Measurements from ENCODE around the gene FBXO40. TPM values are rescaled to one million over a fixed set of nuclear protein-coding genes. Genes with fewer than 3 reads are reported as not detected.

Gene FBXO40
- total and polyA plus RNA-seq, 2 experiments from 2014 or later = not detected

DNA sequence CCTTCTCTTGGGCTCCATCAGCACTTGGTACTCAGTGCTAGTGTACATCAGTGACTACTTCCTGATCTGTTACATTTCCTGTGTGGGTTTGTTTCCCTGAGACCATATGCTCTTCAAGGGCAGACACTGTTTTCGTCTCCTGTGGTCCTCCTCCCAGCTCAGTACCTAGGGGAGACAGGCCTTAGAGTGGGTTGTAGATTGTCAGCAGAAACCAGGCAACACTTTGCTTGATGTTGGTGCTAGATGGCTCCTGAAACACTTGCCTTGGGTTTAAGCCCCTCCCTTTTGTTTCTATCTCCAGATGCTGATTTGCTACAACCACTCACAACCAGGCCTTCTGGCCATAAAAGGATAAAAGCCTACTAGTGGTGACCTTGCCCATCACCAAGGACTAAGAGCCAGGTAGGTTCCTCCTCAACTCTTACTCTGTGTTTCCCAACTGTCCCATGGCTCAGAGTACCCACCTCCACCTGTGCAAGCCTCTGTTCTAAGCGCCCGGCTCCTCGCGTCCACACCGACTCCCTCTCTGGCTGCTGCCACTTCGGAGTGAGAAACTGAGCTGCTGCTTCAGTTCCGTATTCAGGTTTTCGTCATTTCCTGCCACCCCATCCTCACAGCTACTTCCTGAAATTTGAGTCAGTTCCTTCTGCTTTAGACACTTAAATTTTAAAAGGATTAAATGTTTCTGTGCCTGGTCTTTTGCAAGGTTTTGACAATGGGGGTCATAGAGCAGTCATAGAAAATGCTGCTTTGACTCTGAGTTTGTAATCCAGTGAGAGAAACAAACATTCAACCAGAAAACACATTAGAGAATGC is 67.4 kb downstream of the FBXO40 start, which contains the start of gene HCLS1:
Gene HCLS1, minus strand, starts transcription at position 548 of the 816 bp plus-strand sequence. CDS start 2,556 bp downstream, outside the sequence.
- H3K9me2 ChIP-seq (replicated peaks; ENCODE audit: insufficient read depth) = no peaks in the 10 kb centered on the region
- H3K27me3 ChIP-seq = no peaks in the 10 kb centered on the region
- no peaks in the 10 kb centered on the region for H3K4me1 ChIP-seq (ENCODE audit: insufficient read depth)
- H3K4me3 ChIP-seq = no peak within 1 kb of the TSS
- H3K9me3 ChIP-seq (ENCODE audit: low read depth) = no peaks in the 10 kb centered on the region
- H3K27ac ChIP-seq = peak within 1 kb of the TSS; percentile 40
- TF ChIP-seq, protein P1, sequence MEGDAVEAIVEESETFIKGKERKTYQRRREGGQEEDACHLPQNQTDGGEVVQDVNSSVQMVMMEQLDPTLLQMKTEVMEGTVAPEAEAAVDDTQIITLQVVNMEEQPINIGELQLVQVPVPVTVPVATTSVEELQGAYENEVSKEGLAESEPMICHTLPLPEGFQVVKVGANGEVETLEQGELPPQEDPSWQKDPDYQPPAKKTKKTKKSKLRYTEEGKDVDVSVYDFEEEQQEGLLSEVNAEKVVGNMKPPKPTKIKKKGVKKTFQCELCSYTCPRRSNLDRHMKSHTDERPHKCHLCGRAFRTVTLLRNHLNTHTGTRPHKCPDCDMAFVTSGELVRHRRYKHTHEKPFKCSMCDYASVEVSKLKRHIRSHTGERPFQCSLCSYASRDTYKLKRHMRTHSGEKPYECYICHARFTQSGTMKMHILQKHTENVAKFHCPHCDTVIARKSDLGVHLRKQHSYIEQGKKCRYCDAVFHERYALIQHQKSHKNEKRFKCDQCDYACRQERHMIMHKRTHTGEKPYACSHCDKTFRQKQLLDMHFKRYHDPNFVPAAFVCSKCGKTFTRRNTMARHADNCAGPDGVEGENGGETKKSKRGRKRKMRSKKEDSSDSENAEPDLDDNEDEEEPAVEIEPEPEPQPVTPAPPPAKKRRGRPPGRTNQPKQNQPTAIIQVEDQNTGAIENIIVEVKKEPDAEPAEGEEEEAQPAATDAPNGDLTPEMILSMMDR (IDR thresholded peaks at IDR 0.05; ENCODE audit: poor library complexity) = no peak
- TF ChIP-seq EZH2phosphoT487 (IDR thresholded peaks at IDR 0.05; ENCODE audit: low read depth, severe bottlenecking, unreplicated experiment) (no peak), EZH2 (IDR thresholded peaks at IDR 0.05; ENCODE audit: borderline replicate concordance) (no peak)
- H4K20me1 ChIP-seq (ENCODE audit: insufficient read depth, poor library complexity, severe bottlenecking) = no peaks in the 10 kb centered on the region
- WGBS (ENCODE audit: low lambda C conversion rate, missing lambda C conversion rate) = 91% methylated on average over 9 of the region's 9 CpGs
- H3K4me2 ChIP-seq = no peak within 1 kb of the TSS
- peaks cover 3% of the 10 kb centered on the region for H3K36me3 ChIP-seq (replicated peaks; ENCODE audit: insufficient read depth, low read depth)
- H2AFZ ChIP-seq = no peak within 1 kb of the TSS
- H3K79me2 ChIP-seq = no peaks in the 10 kb centered on the region
- DNase-seq (ENCODE audit: low spot score) = no peak

DNA sequence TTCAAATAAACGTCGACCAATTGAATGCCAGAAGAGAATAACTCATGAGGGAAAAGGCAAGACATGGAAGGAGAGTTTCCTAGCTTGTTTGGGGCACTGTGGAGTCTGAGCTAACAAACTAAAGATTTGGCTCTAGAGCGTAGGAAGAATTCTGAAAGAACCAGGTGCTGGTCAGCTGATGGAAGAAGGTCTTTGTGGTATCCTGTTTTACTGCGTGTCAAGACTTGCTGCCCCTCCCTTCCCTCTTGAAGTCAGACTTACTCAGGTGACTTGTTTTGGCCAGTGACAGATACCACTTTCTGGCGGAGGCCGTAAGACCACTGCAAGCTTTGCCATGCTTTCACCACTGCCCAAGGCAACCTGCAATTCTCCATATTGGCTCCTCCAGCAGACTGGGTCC is 68.2 kb downstream of the FBXO40 start:
- no peaks in the 10 kb centered on the region for H4K20me1 ChIP-seq (ENCODE audit: insufficient read depth, poor library complexity, severe bottlenecking)
- H3K9me3 ChIP-seq (ENCODE audit: low read depth) = no peaks in the 10 kb centered on the region
- no peak overlapping the region for H3K4me3 ChIP-seq
- H3K36me3 ChIP-seq (replicated peaks; ENCODE audit: insufficient read depth, low read depth) = peaks cover 4% of the 10 kb centered on the region
- no peak overlapping the region for H2AFZ ChIP-seq
- no peak overlapping the region for H3K27ac ChIP-seq
- H3K79me2 ChIP-seq = no peaks in the 10 kb centered on the region
- H3K4me2 ChIP-seq = no peak overlapping the region
- 96% methylated on average over 6 of the region's 6 CpGs for WGBS (ENCODE audit: low lambda C conversion rate, missing lambda C conversion rate)
- H3K9me2 ChIP-seq (replicated peaks; ENCODE audit: insufficient read depth) = no peaks in the 10 kb centered on the region
- H3K4me1 ChIP-seq (ENCODE audit: insufficient read depth) = no peaks in the 10 kb centered on the region
- TF ChIP-seq, protein P1 (IDR thresholded peaks at IDR 0.05; ENCODE audit: poor library complexity) = no peak
- no peak for DNase-seq (ENCODE audit: low spot score)
- H3K27me3 ChIP-seq = no peaks in the 10 kb centered on the region

DNA sequence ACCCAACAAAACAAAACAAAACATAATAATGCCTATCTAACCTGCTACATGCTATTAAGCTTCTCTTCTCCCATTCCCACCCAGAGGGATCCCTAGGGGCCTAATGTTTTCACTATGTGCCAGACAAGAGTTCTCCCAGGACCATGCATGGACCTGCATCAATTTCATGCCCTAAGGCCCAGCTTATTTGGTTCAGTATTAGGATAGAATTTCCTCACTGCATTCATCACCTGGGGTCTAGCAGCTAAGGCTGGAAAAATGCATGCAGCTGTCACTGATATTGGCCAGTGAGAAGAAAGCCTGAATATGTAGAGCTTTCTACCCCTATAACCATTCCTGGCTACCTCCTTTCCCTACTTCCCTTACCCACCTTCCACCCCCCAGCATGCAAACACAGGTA is 69.6 kb downstream of the FBXO40 start:
- Histone ChIP-seq H3K27me3 (no peaks in the 10 kb centered on the region), H3K4me3 (no peak overlapping the region), H3K79me2 (no peaks in the 10 kb centered on the region), H3K4me1 (ENCODE audit: insufficient read depth) (no peaks in the 10 kb centered on the region), H4K20me1 (ENCODE audit: insufficient read depth, poor library complexity, severe bottlenecking) (no peaks in the 10 kb centered on the region), H3K36me3 (replicated peaks; ENCODE audit: insufficient read depth, low read depth) (peaks cover 4% of the 10 kb centered on the region), H3K9me3 (ENCODE audit: low read depth) (no peaks in the 10 kb centered on the region), H2AFZ (no peak overlapping the region), H3K4me2 (no peak overlapping the region), H3K27ac (no peak overlapping the region), H3K9me2 (replicated peaks; ENCODE audit: insufficient read depth) (no peaks in the 10 kb centered on the region)
- DNase-seq (ENCODE audit: low spot score) = no peak
- TF ChIP-seq EZH2phosphoT487 (IDR thresholded peaks at IDR 0.05; ENCODE audit: low read depth, severe bottlenecking, unreplicated experiment) (no peak), EZH2 (IDR thresholded peaks at IDR 0.05; ENCODE audit: borderline replicate concordance) (no peak)
- TF ChIP-seq, protein P1 (IDR thresholded peaks at IDR 0.05; ENCODE audit: poor library complexity) = no peak

Measured in hepatocyte (in vitro differentiated cells).